ENCODE measurements around the gene RNMT.
A peak's percentile ranks its signal among the peaks of the same experiment; 100 is the strongest.
"Not testable (repeated sequence)": the region's sequence is repeated elsewhere in the genome, so short reads cannot be mapped to it uniquely, and the experiment has no call there.

RNMT gene

GRCh38 chr18:13745696-13746095, 19.2 kb downstream of the RNMT start:
- no peak for DNase-seq (ENCODE audit: low spot score)

- no peak for DNase-seq (ENCODE audit: low spot score)
These were observed 20.2 kb downstream of the RNMT start for GRCh38 chr18:13746633-13747032.

GRCh38 chr18:13751599-13751998, 25.1 kb downstream of the RNMT start:
- DNase-seq (ENCODE audit: low spot score) = not testable (repeated sequence)

GRCh38 chr18:13756261-13756660, 29.8 kb downstream of the RNMT start:
- no peak for DNase-seq (ENCODE audit: low spot score)

GRCh38 chr18:13756671-13757070, 30.2 kb downstream of the RNMT start:
- DNase-seq (ENCODE audit: low spot score) = no peak

- no peak for DNase-seq (ENCODE audit: low spot score)
These were observed 32.1 kb downstream of the RNMT start for GRCh38 chr18:13758622-13759021.

- DNase-seq (ENCODE audit: low spot score) = no peak
These were observed 33.6 kb downstream of the RNMT start for GRCh38 chr18:13760047-13760446.

- DNase-seq (ENCODE audit: low spot score) = no peak
These were observed 36.4 kb downstream of the RNMT start for GRCh38 chr18:13762690-13763439.

- DNase-seq (ENCODE audit: low spot score) = no peak
These were observed 48.6 kb downstream of the RNMT start for GRCh38 chr18:13775058-13775457.

- DNase-seq (ENCODE audit: low spot score) = no peak
These were observed 64.7 kb downstream of the RNMT start for GRCh38 chr18:13791181-13791580.

GRCh38 chr18:13793819-13794218, 67.3 kb downstream of the RNMT start:
- DNase-seq (ENCODE audit: low spot score) = no peak

- no peak for DNase-seq (ENCODE audit: low spot score)
These were observed 70.0 kb downstream of the RNMT start for GRCh38 chr18:13796515-13796914.

- no peak for DNase-seq (ENCODE audit: low spot score)
These were observed 70.7 kb downstream of the RNMT start for GRCh38 chr18:13797157-13797611.

- DNase-seq (ENCODE audit: low spot score) = no peak
These were observed 72.9 kb downstream of the RNMT start for GRCh38 chr18:13799396-13799795.

GRCh38 chr18:13800505-13801259, 74.2 kb downstream of the RNMT start:
- peak; percentile 71 for DNase-seq (ENCODE audit: low spot score)

- no peak for DNase-seq (ENCODE audit: low spot score)
These were observed 74.8 kb downstream of the RNMT start for GRCh38 chr18:13801260-13801601.

GRCh38 chr18:13804305-13804704, 77.8 kb downstream of the RNMT start:
- DNase-seq (ENCODE audit: low spot score) = no peak

GRCh38 chr18:13808294-13809042, 82.0 kb downstream of the RNMT start:
- DNase-seq (ENCODE audit: low spot score) = no peak

- DNase-seq (ENCODE audit: low spot score) = no peak
These were observed 82.6 kb downstream of the RNMT start for GRCh38 chr18:13809043-13809430.

GRCh38 chr18:13809531-13810255, 83.2 kb downstream of the RNMT start:
- DNase-seq (ENCODE audit: low spot score) = no peak

GRCh38 chr18:13810950-13811485, 84.5 kb downstream of the RNMT start:
- DNase-seq (ENCODE audit: low spot score) = no peak

GRCh38 chr18:13811993-13812392, 85.5 kb downstream of the RNMT start:
- DNase-seq (ENCODE audit: low spot score) = peak; percentile 40

Measured in AG20443 (cell line).